CD14-positive monocyte (primary cell): ENCODE results near the gene CSF2. TPM values are rescaled to one million over a fixed set of nuclear protein-coding genes. Genes with fewer than 3 reads are reported as not detected.

Experiments used
- DNase-seq, 3 donors: peaks; one replicate each; pipeline ENCODE4 v3.0.0-alpha.2; 2011 to 2022
- H2AFZ ChIP-seq: 2 replicates; pipeline ENCODE4 v1.6.0; 2012; ENCODE audit warnings: mild to moderate bottlenecking, low read depth, low read length, inconsistent platforms; ENCODE audit not compliant: insufficient read depth, poor library complexity, severe bottlenecking
- H3K27ac ChIP-seq, 2 donors: 1 replicate in 1 of 2; 2 replicates in 1 of 2; pipeline ENCODE4 v1.5.1; 2012 to 2013; ENCODE audit warnings: low read length in 2 of 2, control low read depth in 1 of 2, inconsistent platforms in 1 of 2, low read depth in 1 of 2, mild to moderate bottlenecking in 1 of 2
- H3K27me3 ChIP-seq, 2 donors: one replicate each; pipeline versions ENCODE4 v1.6.0 to v1.6.1; 2011 to 2013; ENCODE audit warnings: low read length in 2 of 2; ENCODE audit not compliant: control insufficient read depth in 2 of 2, insufficient read depth in 2 of 2
- H3K36me3 ChIP-seq, 2 donors: replicated peaks in 1 of 2; 1 replicate in 1 of 2; 2 replicates in 1 of 2; pipeline versions ENCODE4 v1.5.1 to v1.6.1; 2012 to 2013; ENCODE audit warnings: low read length in 2 of 2, control low read depth in 1 of 2, inconsistent platforms in 1 of 2, mild to moderate bottlenecking in 1 of 2; ENCODE audit not compliant: insufficient read depth in 2 of 2, control insufficient read depth in 1 of 2
- H3K4me1 ChIP-seq, 2 donors: 1 replicate in 1 of 2; 2 replicates in 1 of 2; pipeline versions ENCODE4 v1.5.1 to v1.6.1; 2012 to 2013; ENCODE audit warnings: low read length in 2 of 2, control low read depth in 1 of 2, inconsistent platforms in 1 of 2, mild to moderate bottlenecking in 1 of 2, moderate library complexity in 1 of 2; ENCODE audit not compliant: insufficient read depth in 2 of 2, control insufficient read depth in 1 of 2
- H3K4me2 ChIP-seq: replicated peaks from 2 replicates; pipeline ENCODE3; 2012; ENCODE audit warnings: low read length, moderate library complexity, mild to moderate bottlenecking; ENCODE audit not compliant: poor library complexity, severe bottlenecking; ENCODE audit errors: extremely low read depth
- H3K4me3 ChIP-seq, 3 experiments: fragments of 200-600 bp in 1 of 3; sonication (generic) in 1 of 3; replicated peaks in 1 of 3; 1 replicate in 2 of 3; 2 replicates in 1 of 3; pipeline ENCODE4 v1.5.1; 2011 to 2013; ENCODE audit warnings: low read length in 3 of 3, mild to moderate bottlenecking in 3 of 3, control low read depth in 2 of 3, low read depth in 2 of 3, inconsistent platforms in 1 of 3, moderate library complexity in 1 of 3
- H3K79me2 ChIP-seq: 2 replicates; pipeline ENCODE4 v1.6.0; 2012; ENCODE audit warnings: mild to moderate bottlenecking, control low read depth, inconsistent platforms, low read length, moderate library complexity; ENCODE audit not compliant: insufficient read depth
- H3K9ac ChIP-seq: 2 replicates; pipeline ENCODE4 v1.6.0; 2017; ENCODE audit warnings: low read length, mild to moderate bottlenecking; ENCODE audit not compliant: insufficient read depth, poor library complexity, severe bottlenecking
- H3K9me3 ChIP-seq, 2 donors: replicated peaks in 1 of 2; 1 replicate in 1 of 2; 2 replicates in 1 of 2; pipeline versions ENCODE4 v1.5.1 to v1.6.1; 2012 to 2013; ENCODE audit warnings: low read length in 2 of 2, control low read depth in 1 of 2; ENCODE audit not compliant: control insufficient read depth in 1 of 2, insufficient read depth in 1 of 2
- H4K20me1 ChIP-seq: 2 replicates; pipeline ENCODE4 v1.6.0; 2012; ENCODE audit warnings: mild to moderate bottlenecking, low read length, control low read depth, moderate library complexity; ENCODE audit not compliant: insufficient read depth
- H3K27ac Mint-ChIP-seq, 7 donors: one replicate each; pipeline ENCODE4 v1.8.0; 2020; ENCODE audit warnings: mild to moderate bottlenecking in 7 of 7, mixed read lengths in 7 of 7, moderate library complexity in 6 of 7, inconsistent platforms in 2 of 7
- H3K27me3 Mint-ChIP-seq, 3 donors: one replicate each; pipeline ENCODE4 v1.8.0; 2021 to 2022; ENCODE audit warnings: low read depth in 3 of 3, mild to moderate bottlenecking in 3 of 3, mixed read lengths in 3 of 3, moderate library complexity in 3 of 3, inconsistent platforms in 1 of 3
- H3K36me3 Mint-ChIP-seq, 2 donors: one replicate each; pipeline ENCODE4 v1.8.0; 2020; ENCODE audit warnings: mixed read lengths in 2 of 2, inconsistent platforms in 1 of 2, mild to moderate bottlenecking in 1 of 2
- H3K4me1 Mint-ChIP-seq: one replicate; pipeline ENCODE4 v1.8.0; 2020; ENCODE audit warnings: mild to moderate bottlenecking, mixed read lengths
- H3K4me3 Mint-ChIP-seq, 2 donors: one replicate each; pipeline ENCODE4 v1.8.0; 2020; ENCODE audit warnings: mild to moderate bottlenecking in 2 of 2, mixed read lengths in 2 of 2, moderate library complexity in 1 of 2
- H3K9me3 Mint-ChIP-seq, 7 donors: one replicate each; pipeline ENCODE4 v1.8.0; 2020 to 2022; ENCODE audit warnings: mixed read lengths in 7 of 7, mild to moderate bottlenecking in 6 of 7, moderate library complexity in 6 of 7, inconsistent platforms in 2 of 7
- CTCF ChIP-seq: fragments of 200-600 bp; IDR thresholded peaks from one replicate; pipeline ENCODE4 v1.8.0; 2022; ENCODE audit warnings: antibody characterized with exemption, mild to moderate bottlenecking
- WGBS: methylation state at CpG from one replicate; pipeline ENCODE4 v1.1.5; 2013; ENCODE audit warnings: missing lambda C conversion rate; ENCODE audit not compliant: insufficient coverage; 5-methylcytosine and 5-hydroxymethylcytosine counted together
- intact Hi-C, 2 donors: fragments of 100-400 bp; cut with micrococcal nuclease; formaldehyde crosslinking; loops; one replicate each; pipeline versions ENCODE4 v1.15.0 to v1.15.1; 2023
- polyA plus RNA-seq, 3 donors: library from polyadenylated mRNA; depleted of rRNA in 1 of 3; unstranded in 2 of 3; stranded (reverse) in 1 of 3; fragments of 300-500 nt in 2 of 3; fragments of >200 nt in 1 of 3; fragmentation: Illumina TruSeq in 2 of 3; gene quantifications; 1 replicate in 2 of 3; 2 replicates in 1 of 3; pipeline ENCODE4 v1.2.3, GENCODE V29; 2012 to 2021

CSF2 gene
- polyA plus RNA-seq, 3 donors: not detected

GRCh38 chr5:132076202-132076830 is 2.7 kb downstream of the CSF2 start:
- no peaks in the 10 kb centered on the region for H3K4me1 ChIP-seq

GRCh38 chr5:132076983-132077382 is 3.4 kb downstream of the CSF2 start:
- Mint-ChIP-seq H3K27ac (no peak overlapping the region), H3K27me3 (peaks cover 17 to 34% (median 20%) of the 10 kb centered on the region in 3 donors)

More at GRCh38 chr5:132076202-132076830, 2.7 kb downstream of the CSF2 start:
- H3K27ac Mint-ChIP-seq: no peak overlapping the region
- Histone ChIP-seq H3K9ac (no peak overlapping the region), H3K9me3 (no peaks in the 10 kb centered on the region), H3K27ac (no peak overlapping the region), H3K4me3 (no peak overlapping the region), H2AFZ (no peak overlapping the region), H3K4me2 (no peak overlapping the region), H3K36me3 (no peaks in the 10 kb centered on the region), H3K27me3 (peaks cover 6 to 9% of the 10 kb centered on the region in 2 donors), H3K79me2 (no peaks in the 10 kb centered on the region), H4K20me1 (no peaks in the 10 kb centered on the region)
- H3K4me3 Mint-ChIP-seq: no peak overlapping the region
- H3K27me3 Mint-ChIP-seq: peaks cover 17 to 41% (median 18%) of the 10 kb centered on the region in 3 donors
- intact Hi-C loops: no loop called here
- H3K9me3 Mint-ChIP-seq: peaks cover 0 to 3% (median 0%) of the 10 kb centered on the region in 7 donors
- no peak for DNase-seq
- H3K36me3 Mint-ChIP-seq: no peaks in the 10 kb centered on the region
- WGBS: 98% methylated on average over 5 of the region's 11 CpGs
- H3K4me1 Mint-ChIP-seq: peaks cover 4% of the 10 kb centered on the region
- TF ChIP-seq CTCF: no peak

More at GRCh38 chr5:132076983-132077382, 3.4 kb downstream of the CSF2 start:
- no peak overlapping the region for H2AFZ ChIP-seq
- Mint-ChIP-seq H3K4me1 (peaks cover 4% of the 10 kb centered on the region), H3K36me3 (no peaks in the 10 kb centered on the region), H3K4me3 (no peak overlapping the region), H3K9me3 (no peaks in the 10 kb centered on the region)
- H4K20me1 ChIP-seq: no peaks in the 10 kb centered on the region
- no peak overlapping the region for H3K27ac ChIP-seq
- no peak overlapping the region for H3K4me2 ChIP-seq
- H3K79me2 ChIP-seq: no peaks in the 10 kb centered on the region
- no peaks in the 10 kb centered on the region for H3K9me3 ChIP-seq
- no peak for DNase-seq
- no peak overlapping the region for H3K4me3 ChIP-seq
- H3K27me3 ChIP-seq: peaks cover 0 to 5% of the 10 kb centered on the region in 2 donors
- no peaks in the 10 kb centered on the region for H3K4me1 ChIP-seq
- no peak overlapping the region for H3K9ac ChIP-seq
- 77% methylated on average over 5 of the region's 8 CpGs for WGBS
- TF ChIP-seq CTCF: no peak
- intact Hi-C loops: no loop called here
- no peaks in the 10 kb centered on the region for H3K36me3 ChIP-seq
